Dermis blood vessel endothelial cell (primary cell): Measurements from ENCODE around the gene GNA12. TPM values are rescaled to one million over a fixed set of nuclear protein-coding genes. Genes with fewer than 3 reads are reported as not detected.
"Not testable (repeated sequence)": the region's sequence is repeated elsewhere in the genome, so short reads cannot be mapped to it uniquely, and the experiment has no call there.

Experiments
- DNase-seq: peaks from one replicate; pipeline ENCODE4 v3.0.0; 2010
- total RNA-seq: library from RNA; depleted of rRNA; stranded (reverse); fragments of >200 nt; gene quantifications from 2 replicates; pipeline ENCODE4 v1.2.3, GENCODE V29; 2014

Gene GNA12
- total RNA-seq, 1 donor from 2014 or later, result 17.4 TPM

GRCh38 chr7:2743523-2744185, 100.5 kb downstream of the GNA12 start:
- DNase-seq, result not testable (repeated sequence)

- no peak for DNase-seq
Measured at GRCh38 chr7:2738766-2739549, 105.2 kb downstream of the GNA12 start.

- DNase-seq, result no peak
Measured at GRCh38 chr7:2737771-2738540, 106.2 kb downstream of the GNA12 start.

- DNase-seq, result not testable (repeated sequence)
Measured at GRCh38 chr7:2737005-2737743, 106.9 kb downstream of the GNA12 start.

GRCh38 chr7:2736411-2736914, 107.6 kb downstream of the GNA12 start:
- no peak for DNase-seq

- no peak for DNase-seq
Measured at GRCh38 chr7:2735744-2736143, 108.4 kb downstream of the GNA12 start.

GRCh38 chr7:2734751-2735571, 109.1 kb downstream of the GNA12 start:
- DNase-seq, result peak; percentile 78

GRCh38 chr7:2734084-2734686, 109.9 kb downstream of the GNA12 start:
- no peak for DNase-seq

GRCh38 chr7:2732959-2733584, 111.0 kb downstream of the GNA12 start:
- peak; percentile 84 for DNase-seq

GRCh38 chr7:2732388-2732787, 111.7 kb downstream of the GNA12 start:
- no peak for DNase-seq

- DNase-seq, result no peak
Measured at GRCh38 chr7:2730846-2731770, 113.0 kb downstream of the GNA12 start.

GRCh38 chr7:2729893-2730716, 114.0 kb downstream of the GNA12 start:
- no peak for DNase-seq

GRCh38 chr7:2729031-2729892, 114.8 kb downstream of the GNA12 start:
- DNase-seq, result no peak

- DNase-seq, result no peak
Measured at GRCh38 chr7:2728316-2729030, 115.6 kb downstream of the GNA12 start.

- not testable (repeated sequence) for DNase-seq
Measured at GRCh38 chr7:2727206-2727605, 116.9 kb downstream of the GNA12 start.

- no peak for DNase-seq
Measured at GRCh38 chr7:2726316-2727018, 117.6 kb downstream of the GNA12 start.
